ENCODE measurements around the gene SPHKAP.
"Not testable (repeated sequence)": the region's sequence is repeated elsewhere in the genome, so short reads cannot be mapped to it uniquely, and the experiment has no call there.

The SPHKAP gene, protein sequence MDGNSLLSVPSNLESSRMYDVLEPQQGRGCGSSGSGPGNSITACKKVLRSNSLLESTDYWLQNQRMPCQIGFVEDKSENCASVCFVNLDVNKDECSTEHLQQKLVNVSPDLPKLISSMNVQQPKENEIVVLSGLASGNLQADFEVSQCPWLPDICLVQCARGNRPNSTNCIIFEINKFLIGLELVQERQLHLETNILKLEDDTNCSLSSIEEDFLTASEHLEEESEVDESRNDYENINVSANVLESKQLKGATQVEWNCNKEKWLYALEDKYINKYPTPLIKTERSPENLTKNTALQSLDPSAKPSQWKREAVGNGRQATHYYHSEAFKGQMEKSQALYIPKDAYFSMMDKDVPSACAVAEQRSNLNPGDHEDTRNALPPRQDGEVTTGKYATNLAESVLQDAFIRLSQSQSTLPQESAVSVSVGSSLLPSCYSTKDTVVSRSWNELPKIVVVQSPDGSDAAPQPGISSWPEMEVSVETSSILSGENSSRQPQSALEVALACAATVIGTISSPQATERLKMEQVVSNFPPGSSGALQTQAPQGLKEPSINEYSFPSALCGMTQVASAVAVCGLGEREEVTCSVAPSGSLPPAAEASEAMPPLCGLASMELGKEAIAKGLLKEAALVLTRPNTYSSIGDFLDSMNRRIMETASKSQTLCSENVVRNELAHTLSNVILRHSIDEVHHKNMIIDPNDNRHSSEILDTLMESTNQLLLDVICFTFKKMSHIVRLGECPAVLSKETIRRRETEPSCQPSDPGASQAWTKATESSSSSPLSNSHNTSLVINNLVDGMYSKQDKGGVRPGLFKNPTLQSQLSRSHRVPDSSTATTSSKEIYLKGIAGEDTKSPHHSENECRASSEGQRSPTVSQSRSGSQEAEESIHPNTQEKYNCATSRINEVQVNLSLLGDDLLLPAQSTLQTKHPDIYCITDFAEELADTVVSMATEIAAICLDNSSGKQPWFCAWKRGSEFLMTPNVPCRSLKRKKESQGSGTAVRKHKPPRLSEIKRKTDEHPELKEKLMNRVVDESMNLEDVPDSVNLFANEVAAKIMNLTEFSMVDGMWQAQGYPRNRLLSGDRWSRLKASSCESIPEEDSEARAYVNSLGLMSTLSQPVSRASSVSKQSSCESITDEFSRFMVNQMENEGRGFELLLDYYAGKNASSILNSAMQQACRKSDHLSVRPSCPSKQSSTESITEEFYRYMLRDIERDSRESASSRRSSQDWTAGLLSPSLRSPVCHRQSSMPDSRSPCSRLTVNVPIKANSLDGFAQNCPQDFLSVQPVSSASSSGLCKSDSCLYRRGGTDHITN (N-terminal part only)

DNA sequence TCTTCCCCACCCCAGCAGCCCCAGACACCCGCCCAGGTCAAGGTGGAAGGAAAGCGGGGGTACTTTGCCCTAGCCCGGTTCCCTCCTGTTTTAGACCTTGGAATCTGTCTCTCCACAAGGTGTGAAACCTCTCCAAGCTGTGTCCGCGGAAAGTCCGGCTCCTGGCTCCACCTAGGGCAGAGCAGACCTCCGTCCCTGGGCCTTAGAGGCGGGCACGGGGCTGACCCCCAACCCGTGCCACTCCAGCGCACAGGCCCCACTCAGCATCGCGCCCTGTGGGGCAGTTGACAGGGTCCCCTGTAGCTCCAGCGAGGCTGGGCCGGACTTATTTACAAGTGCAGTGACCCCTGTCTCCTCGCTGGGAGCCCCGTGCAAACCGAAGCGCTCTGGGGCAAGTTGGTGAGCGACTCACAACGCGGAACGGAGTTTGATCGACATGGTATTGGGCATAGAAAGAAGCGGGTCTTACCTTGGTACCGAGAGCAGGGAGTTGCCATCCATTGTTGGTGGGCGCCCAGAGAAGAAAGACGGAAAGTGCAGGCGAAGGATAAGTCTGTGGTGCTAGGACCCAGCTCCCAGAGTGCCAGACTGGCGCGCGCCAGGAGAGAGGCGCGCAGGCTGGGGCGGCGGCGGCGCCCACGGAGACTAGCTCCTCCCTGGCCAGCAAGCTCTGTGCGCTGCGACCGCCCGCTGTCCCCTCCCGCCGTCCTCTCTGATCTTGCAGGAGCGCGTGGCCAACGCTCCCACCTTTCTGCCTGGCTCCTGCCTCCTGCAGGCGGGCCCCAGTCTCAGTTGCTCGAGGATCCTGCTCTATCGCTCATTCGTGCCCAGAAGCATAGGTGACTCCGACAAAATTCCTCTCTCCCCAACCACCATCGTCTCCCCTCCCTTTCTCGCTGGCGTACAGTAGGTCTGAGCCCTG is at the start of gene SPHKAP:
TSS of gene SPHKAP (minus strand) at position 590 of the 922 bp plus-strand sequence. CDS start at position 501, 89 bp downstream.
- H3K4me3 ChIP-seq: peak within 1 kb of the TSS; percentile 36

DNA sequence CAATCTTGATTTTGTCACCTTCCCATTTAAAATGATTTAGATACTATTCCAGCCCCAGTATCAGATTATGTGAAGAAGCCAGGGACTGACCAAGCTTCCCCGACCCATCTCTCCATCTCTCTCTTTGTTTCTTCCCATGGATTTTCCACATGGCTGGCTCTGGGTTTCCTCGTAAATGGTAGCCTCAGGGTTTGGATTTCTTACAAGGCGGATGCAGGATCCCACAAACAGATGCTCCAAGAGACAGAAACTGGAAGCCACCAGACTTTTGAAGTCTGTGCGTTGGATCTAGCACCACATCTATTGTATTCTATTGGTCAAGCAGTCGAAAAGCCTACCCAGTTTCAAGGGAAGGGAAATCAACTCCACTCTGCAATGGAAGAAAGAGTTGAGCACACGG is 46.0 kb upstream of the SPHKAP start:
- no peak overlapping the region for H3K27ac ChIP-seq
- TF ChIP-seq, protein P1, sequence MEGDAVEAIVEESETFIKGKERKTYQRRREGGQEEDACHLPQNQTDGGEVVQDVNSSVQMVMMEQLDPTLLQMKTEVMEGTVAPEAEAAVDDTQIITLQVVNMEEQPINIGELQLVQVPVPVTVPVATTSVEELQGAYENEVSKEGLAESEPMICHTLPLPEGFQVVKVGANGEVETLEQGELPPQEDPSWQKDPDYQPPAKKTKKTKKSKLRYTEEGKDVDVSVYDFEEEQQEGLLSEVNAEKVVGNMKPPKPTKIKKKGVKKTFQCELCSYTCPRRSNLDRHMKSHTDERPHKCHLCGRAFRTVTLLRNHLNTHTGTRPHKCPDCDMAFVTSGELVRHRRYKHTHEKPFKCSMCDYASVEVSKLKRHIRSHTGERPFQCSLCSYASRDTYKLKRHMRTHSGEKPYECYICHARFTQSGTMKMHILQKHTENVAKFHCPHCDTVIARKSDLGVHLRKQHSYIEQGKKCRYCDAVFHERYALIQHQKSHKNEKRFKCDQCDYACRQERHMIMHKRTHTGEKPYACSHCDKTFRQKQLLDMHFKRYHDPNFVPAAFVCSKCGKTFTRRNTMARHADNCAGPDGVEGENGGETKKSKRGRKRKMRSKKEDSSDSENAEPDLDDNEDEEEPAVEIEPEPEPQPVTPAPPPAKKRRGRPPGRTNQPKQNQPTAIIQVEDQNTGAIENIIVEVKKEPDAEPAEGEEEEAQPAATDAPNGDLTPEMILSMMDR (IDR thresholded peaks at IDR 0.05): no peak
- no peak for DNase-seq (ENCODE audit: low spot score)

More for the DNA sequence above, at the start of gene SPHKAP:
- TF ChIP-seq, protein P1 (IDR thresholded peaks at IDR 0.05): no peak
- no peak within 1 kb of the TSS for H3K27ac ChIP-seq
- no peak for DNase-seq (ENCODE audit: low spot score)

DNA sequence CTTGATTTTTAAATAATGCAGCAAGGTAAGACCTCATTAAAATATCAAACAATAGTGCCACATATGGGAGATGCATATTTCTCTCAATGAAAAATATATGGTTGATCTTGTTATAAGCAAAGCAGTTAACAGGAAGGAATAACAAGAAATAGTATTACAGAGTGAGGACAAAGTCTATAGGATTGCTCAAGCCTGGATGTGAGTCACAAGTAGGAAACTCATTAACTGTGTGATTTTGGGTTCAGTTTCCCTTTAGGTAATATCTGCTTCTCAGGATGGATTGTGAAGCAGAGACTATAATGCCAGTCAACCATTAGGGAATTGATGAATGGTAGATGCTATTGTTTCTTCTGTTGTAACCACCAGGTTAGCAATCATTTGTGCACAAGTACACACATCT is 42.9 kb upstream of the SPHKAP start:
- no peak overlapping the region for H3K4me3 ChIP-seq
- DNase-seq (ENCODE audit: low spot score): no peak
- no peak overlapping the region for H3K27ac ChIP-seq
- TF ChIP-seq, protein P1 (IDR thresholded peaks at IDR 0.05): no peak

More for the DNA sequence above, 46.0 kb upstream of the SPHKAP start:
- no peak overlapping the region for H3K4me3 ChIP-seq

GRCh38 chr2:228218593-228218992 is 37.1 kb upstream of the SPHKAP start:
- H3K4me3 ChIP-seq; H3K27ac ChIP-seq; DNase-seq (ENCODE audit: low spot score): not testable (repeated sequence)

GRCh38 chr2:228197504-228197903 is 16.0 kb upstream of the SPHKAP start:
- DNase-seq (ENCODE audit: low spot score): no peak
- Histone ChIP-seq H3K27ac (no peak overlapping the region), H3K4me3 (no peak overlapping the region)
- TF ChIP-seq, protein P1 (IDR thresholded peaks at IDR 0.05): no peak

GRCh38 chr2:228180181-228181097 is 1.0 kb downstream of the SPHKAP start:
- H3K4me3 ChIP-seq: peak overlapping the region; percentile 25
- TF ChIP-seq, protein P1 (IDR thresholded peaks at IDR 0.05): no peak
- DNase-seq (ENCODE audit: low spot score): no peak

More at GRCh38 chr2:228180181-228181097, 1.0 kb downstream of the SPHKAP start:
- H3K27ac ChIP-seq: no peak overlapping the region

All from coronary artery (tissue), 2 donors.